Osteocyte (in vitro differentiated cells): ENCODE results near the gene UGT8. TPM values are rescaled to one million over a fixed set of nuclear protein-coding genes. Genes with fewer than 3 reads are reported as not detected.

Source experiments
- DNase-seq: peaks from one replicate; pipeline ENCODE4 v3.0.0; 2021; ENCODE audit warnings: mixed read lengths; ENCODE audit not compliant: unreplicated experiment; ENCODE audit errors: extremely low spot score
- H3K27ac Mint-ChIP-seq: one replicate; pipeline ENCODE4 v1.8.0; 2021; ENCODE audit warnings: mild to moderate bottlenecking, mixed read lengths; ENCODE audit not compliant: unreplicated experiment
- H3K27me3 Mint-ChIP-seq: one replicate; pipeline ENCODE4 v1.8.0; 2021; ENCODE audit warnings: mixed read lengths; ENCODE audit not compliant: unreplicated experiment
- H3K36me3 Mint-ChIP-seq: one replicate; pipeline ENCODE4 v1.8.0; 2021; ENCODE audit warnings: mixed read lengths; ENCODE audit not compliant: unreplicated experiment
- H3K4me1 Mint-ChIP-seq: one replicate; pipeline ENCODE4 v1.8.0; 2021; ENCODE audit warnings: mixed read lengths; ENCODE audit not compliant: unreplicated experiment
- H3K4me3 Mint-ChIP-seq: one replicate; pipeline ENCODE4 v1.8.0; 2021; ENCODE audit warnings: mild to moderate bottlenecking, moderate library complexity, mixed read lengths; ENCODE audit not compliant: unreplicated experiment
- H3K9me3 Mint-ChIP-seq: one replicate; pipeline ENCODE4 v1.8.0; 2021; ENCODE audit warnings: mixed read lengths; ENCODE audit not compliant: unreplicated experiment
- CTCF ChIP-seq: fragments of 200-600 bp; sonication (generic); IDR thresholded peaks from 2 replicates; pipeline ENCODE4 v1.5.0; 2021; ENCODE audit warnings: antibody characterized with exemption, mild to moderate bottlenecking, moderate library complexity
- total RNA-seq: library from RNA; stranded (reverse); gene quantifications from 2 replicates; pipeline ENCODE4 v1.2.1, GENCODE V29; 2021

Gene UGT8
- total RNA-seq, 1 donor from 2014 or later: not detected

- Mint-ChIP-seq H3K4me1 (peaks cover 12% of the 10 kb centered on the region), H3K27ac (no peak overlapping the region)
Observed at GRCh38 chr4:114599903-114600552, 1.4 kb downstream of the UGT8 start.

GRCh38 chr4:114600672-114601071, 2.1 kb downstream of the UGT8 start:
- no peak for DNase-seq
- Mint-ChIP-seq H3K9me3 (no peaks in the 10 kb centered on the region), H3K4me1 (peaks cover 12% of the 10 kb centered on the region), H3K36me3 (no peaks in the 10 kb centered on the region), H3K27ac (no peak overlapping the region), H3K4me3 (no peak overlapping the region), H3K27me3 (peaks cover 47% of the 10 kb centered on the region)
- no peak for TF ChIP-seq CTCF

More at GRCh38 chr4:114599903-114600552, 1.4 kb downstream of the UGT8 start:
- H3K4me3 Mint-ChIP-seq: peak overlapping the region; percentile 67
- no peak for DNase-seq
- no peak for TF ChIP-seq CTCF
- H3K36me3 Mint-ChIP-seq: no peaks in the 10 kb centered on the region
- no peaks in the 10 kb centered on the region for H3K9me3 Mint-ChIP-seq
- H3K27me3 Mint-ChIP-seq: peaks cover 51% of the 10 kb centered on the region

DNA sequence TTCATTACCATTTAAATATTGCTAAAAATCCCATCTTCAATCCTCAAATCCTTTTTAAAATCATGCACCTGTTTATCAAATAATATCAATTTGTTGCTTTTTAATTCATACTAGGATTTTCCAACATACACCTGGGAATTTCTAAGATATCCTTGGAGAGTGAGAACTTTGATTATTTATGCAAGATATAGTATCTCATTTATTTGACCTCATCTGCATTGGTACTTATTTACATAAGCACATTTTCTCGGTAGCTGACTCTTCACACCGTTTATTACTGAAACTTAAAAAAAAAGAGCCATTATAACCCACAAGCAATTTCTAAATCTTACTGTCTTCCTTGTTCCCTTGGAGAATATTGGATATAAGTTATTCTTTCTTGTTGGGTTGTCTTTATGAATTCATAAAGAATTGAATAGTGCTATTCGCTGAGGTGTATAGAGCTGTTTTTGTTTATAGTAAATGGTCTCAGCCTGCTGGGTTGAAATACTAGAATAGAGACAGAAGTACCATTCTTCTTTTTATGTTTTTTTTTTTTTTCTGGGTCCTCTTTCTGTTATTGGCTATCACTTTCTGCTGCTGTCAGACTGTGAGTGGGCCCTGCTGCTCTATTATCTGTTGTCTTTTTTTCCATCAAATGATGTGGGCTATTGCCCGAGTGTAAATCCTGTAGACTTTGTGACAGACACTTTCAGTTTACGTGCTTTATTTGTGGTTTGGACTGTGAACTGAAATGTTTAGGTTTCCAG, 2.9 kb downstream of the UGT8 start:
- no peak overlapping the region for H3K27ac Mint-ChIP-seq
- no peak for TF ChIP-seq CTCF
- peaks cover 41% of the 10 kb centered on the region for H3K27me3 Mint-ChIP-seq
- no peaks in the 10 kb centered on the region for H3K9me3 Mint-ChIP-seq
- H3K4me3 Mint-ChIP-seq: no peak overlapping the region
- peaks cover 12% of the 10 kb centered on the region for H3K4me1 Mint-ChIP-seq
- DNase-seq: no peak
- no peaks in the 10 kb centered on the region for H3K36me3 Mint-ChIP-seq

GRCh38 chr4:114603497-114603896, 4.9 kb downstream of the UGT8 start:
- H3K27me3 Mint-ChIP-seq: peaks cover 27% of the 10 kb centered on the region
- no peak for TF ChIP-seq CTCF
- no peak overlapping the region for H3K27ac Mint-ChIP-seq
- H3K4me1 Mint-ChIP-seq: peaks cover 9% of the 10 kb centered on the region
- H3K36me3 Mint-ChIP-seq: no peaks in the 10 kb centered on the region
- H3K4me3 Mint-ChIP-seq: no peak overlapping the region
- no peaks in the 10 kb centered on the region for H3K9me3 Mint-ChIP-seq
- DNase-seq: no peak

GRCh38 chr4:114606245-114606644, 7.6 kb downstream of the UGT8 start:
- no peak overlapping the region for H3K4me3 Mint-ChIP-seq
- H3K27ac Mint-ChIP-seq: no peak overlapping the region
- H3K27me3 Mint-ChIP-seq: peaks cover 24% of the 10 kb centered on the region
- H3K36me3 Mint-ChIP-seq: no peaks in the 10 kb centered on the region
- DNase-seq: no peak
- H3K9me3 Mint-ChIP-seq: no peaks in the 10 kb centered on the region
- H3K4me1 Mint-ChIP-seq: no peaks in the 10 kb centered on the region
- no peak for TF ChIP-seq CTCF
